ENCODE measurements around the gene GIT2.

Gene GIT2

GRCh38 chr12:109880043-109880931, 115.9 kb downstream of the GIT2 start, which contains the start of gene GLTP:
Gene GLTP, minus strand, starts transcription at chr12:109880541. Its CDS starts 167 bp downstream, at chr12:109880374.
- Histone ChIP-seq H3K9ac (ENCODE audit: low read depth, low read length) (peak within 1 kb of the TSS; percentile 91), H3K4me3 (ENCODE audit: low read length) (peak within 1 kb of the TSS; percentile 72), H3K27me3 (ENCODE audit: control insufficient read depth, insufficient read depth, low read length) (no peaks in the 10 kb centered on the region), H3K4me2 (ENCODE audit: low read length) (peak within 1 kb of the TSS; percentile 82), H3K9me3 (replicated peaks; ENCODE audit: low read length) (no peaks in the 10 kb centered on the region), H3K4me1 (ENCODE audit: control insufficient read depth, insufficient read depth, low read length) (peaks cover 26% of the 10 kb centered on the region), H3K36me3 (ENCODE audit: insufficient read depth, low read length) (no peaks in the 10 kb centered on the region)
